ENCODE data around the gene GPR26.

GPR26 gene

GRCh38 chr10:123645615-123646014 is 20.5 kb upstream of the GPR26 start:
- DNase-seq = no peak

GRCh38 chr10:123648595-123648994 is 17.6 kb upstream of the GPR26 start:
- DNase-seq = no peak

DNA sequence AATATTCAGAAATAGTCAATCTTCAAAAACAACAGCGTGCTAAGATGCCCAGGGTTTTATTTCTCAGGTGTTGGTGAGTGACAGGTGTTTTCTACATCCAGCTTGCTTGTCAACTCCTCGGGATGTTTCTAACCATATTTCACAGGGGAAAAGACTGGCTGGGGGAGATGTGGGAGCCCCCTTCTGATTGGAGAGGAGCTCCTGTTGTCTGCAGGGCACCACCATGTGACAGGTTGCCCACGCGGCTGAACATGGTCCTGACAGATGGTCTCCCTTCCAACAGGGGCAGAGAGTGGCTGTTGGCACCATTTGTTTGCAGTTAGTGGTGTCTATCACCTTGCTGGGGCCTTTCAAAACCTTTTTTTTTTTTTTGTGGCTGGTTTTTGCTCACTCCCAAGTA is 16.5 kb upstream of the GPR26 start:
- no peak for DNase-seq

GRCh38 chr10:123651421-123652047 is 14.6 kb upstream of the GPR26 start:
- no peak for DNase-seq

DNA sequence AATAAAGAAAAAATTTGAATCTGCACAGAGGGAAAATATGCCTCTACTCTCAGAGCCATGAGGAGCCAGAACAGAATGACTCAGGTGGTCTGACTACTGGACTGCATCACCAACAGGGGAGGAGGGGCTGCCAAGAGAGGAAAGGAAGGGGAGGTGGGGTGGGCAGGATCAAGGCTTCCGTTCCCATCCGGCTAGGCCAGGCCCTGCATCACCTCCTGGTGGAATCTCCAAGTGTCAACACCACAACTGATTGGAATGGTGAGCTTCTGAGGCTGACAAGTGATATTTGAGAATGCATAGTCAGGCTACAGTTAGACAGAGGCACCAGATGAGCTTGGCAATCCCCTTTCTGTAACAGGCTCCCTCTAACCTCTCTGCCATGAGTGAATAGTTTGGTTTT is 10.4 kb upstream of the GPR26 start:
- no peak for DNase-seq

- no peak for DNase-seq
These were observed 2.6 kb upstream of the GPR26 start for GRCh38 chr10:123663522-123663921.

DNA sequence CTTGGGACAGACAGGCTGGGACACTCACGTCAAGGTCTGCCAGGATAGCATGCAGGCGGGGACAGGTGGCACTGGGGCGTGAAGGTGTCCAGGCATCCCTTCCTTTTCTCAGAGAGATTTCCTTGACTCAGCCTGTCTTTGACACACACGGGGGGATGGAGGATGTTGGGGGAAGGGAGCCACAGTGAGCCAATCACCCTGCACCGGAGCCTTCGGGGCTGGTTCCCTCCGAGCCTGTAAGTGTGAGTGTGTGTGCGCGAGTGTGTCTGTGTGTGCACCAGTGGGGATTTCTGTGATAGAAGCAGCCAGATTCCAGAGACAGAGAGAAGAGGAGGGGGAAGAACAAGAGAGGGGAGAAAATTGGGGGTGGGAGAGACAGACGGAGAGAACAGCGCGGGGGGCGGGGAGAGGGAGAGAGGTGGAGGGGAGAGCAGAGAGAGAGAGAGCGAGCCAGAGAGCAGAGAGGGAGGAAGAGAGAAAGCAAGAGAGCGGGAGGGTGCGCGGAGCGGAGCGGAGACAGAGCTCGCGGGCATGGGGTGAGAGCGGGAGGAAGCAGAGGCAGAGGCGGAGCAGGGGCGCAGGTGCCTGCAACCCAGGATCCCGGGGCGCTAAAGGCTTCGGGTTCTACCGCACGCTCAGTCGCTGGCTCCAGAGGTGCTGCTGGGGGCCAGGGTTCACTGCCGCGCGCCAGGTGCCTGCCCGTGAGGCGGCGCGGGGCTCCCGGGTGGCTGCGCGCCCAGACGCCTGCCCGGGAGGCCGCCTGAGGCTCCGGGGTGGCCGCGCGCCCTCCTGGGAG is 466 bp upstream of the GPR26 start:
- DNase-seq = peak in 3 of 58 donors; percentile 4 to 23 (median 8)

DNA sequence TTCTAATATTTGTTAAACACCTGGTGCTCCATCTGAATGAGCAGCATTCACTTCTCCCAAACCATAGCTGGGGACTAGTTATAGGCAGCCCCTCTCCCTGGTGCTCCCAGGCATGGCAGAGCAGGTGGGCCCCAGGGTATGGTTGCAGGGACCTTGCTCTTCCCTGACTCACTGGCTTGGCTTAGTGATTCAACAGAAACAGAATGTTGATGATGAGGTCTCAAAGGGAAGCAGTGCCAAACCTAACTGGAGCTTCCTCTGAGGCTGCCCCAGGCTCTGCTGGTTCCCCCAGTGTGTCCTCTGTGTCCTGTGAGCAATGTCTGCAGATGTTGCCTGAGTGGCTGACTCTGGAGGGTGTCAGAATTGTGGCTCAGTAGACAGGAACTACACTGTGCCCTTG is 3.7 kb downstream of the GPR26 start:
- DNase-seq = no peak

GRCh38 chr10:123673198-123673597 is 7.0 kb downstream of the GPR26 start:
- no peak for DNase-seq

GRCh38 chr10:123674741-123675140 is 8.6 kb downstream of the GPR26 start:
- no peak for DNase-seq

DNA sequence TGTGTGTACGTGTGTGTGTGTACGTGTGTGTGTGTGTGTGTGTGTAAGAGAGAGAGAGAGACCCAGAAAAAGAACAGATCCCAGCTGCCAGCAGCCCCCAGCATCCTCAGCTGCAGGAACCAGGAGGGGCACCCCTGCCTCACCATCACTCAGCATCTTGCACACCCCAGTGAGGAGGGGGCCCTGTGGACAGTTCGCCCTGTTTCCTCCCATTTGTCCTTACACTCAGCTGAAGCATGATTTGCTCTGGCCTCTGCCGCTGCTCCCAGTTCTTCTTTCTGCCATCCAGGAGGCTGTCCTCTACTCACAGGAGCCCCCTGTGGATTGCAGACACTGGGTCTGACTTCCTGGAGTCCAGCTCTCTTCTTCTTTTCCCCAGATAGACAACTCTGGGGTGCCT is 9.7 kb downstream of the GPR26 start:
- DNase-seq = no peak

DNA sequence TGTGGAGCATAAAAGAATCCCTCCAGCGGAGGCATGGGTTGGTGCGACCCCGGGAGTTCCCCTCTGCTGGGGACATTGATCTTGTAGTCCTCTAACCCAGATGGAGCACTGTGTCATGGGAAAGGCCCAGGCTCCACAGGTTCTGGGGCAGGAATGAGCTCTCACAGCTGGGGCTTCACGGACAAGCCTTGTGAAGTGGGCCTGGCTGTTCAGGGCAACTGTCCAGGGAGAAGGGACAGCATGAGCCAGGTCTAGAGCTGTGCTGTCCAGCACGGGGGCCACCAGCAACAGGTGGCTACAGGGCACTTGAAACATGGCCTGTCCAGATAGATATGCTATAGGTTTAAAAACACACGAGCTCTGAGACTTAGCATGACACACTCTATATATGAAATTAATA is 11.4 kb downstream of the GPR26 start:
- DNase-seq = no peak

DNA sequence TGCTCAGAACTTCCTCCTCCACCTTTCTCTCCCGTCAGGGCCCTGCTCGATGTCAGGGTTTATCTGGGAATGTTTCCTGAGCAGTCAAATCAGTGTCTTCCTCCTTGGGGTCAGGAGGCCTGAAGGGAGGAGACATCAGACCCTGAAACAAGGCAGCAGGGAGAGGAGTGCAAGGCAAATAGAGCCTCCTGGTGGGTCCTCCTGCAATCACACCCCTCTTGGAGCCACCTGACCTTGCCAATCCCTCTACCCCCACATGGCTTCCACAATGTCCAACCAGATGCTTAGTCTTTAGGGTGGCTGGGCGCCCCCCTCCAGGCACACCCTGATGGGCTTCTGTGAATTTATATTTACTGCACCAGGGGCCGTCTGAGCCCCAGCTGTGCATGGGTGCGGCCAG is 12.2 kb downstream of the GPR26 start:
- no peak for DNase-seq

GRCh38 chr10:123681285-123681684 is 15.1 kb downstream of the GPR26 start:
- no peak for DNase-seq

GRCh38 chr10:123682477-123682876 is 16.3 kb downstream of the GPR26 start:
- no peak for DNase-seq

GRCh38 chr10:123683459-123683858 is 17.3 kb downstream of the GPR26 start:
- no peak for DNase-seq

- no peak for DNase-seq
These were observed 17.7 kb downstream of the GPR26 start for GRCh38 chr10:123683865-123684264.

DNA sequence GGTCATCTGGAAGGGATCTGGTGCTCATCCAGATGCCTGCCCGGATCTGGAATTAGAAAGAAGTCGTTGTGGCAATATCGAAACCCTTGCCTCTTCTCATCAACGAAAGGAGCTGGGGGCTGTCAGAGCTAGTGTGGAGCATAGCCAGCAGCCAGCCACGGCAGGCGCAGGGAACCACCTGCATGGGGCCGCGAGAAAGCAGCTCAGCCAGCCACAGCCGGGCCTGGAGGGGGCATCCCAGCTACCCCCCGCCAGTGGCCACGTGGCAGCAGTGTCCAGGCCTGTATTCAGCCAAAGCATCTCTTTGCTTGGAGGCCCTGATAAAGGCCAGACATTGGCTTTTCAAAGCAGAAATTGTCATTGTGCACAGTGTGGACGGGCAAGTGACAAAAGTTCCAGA is 19.1 kb downstream of the GPR26 start:
- no peak for DNase-seq

DNA sequence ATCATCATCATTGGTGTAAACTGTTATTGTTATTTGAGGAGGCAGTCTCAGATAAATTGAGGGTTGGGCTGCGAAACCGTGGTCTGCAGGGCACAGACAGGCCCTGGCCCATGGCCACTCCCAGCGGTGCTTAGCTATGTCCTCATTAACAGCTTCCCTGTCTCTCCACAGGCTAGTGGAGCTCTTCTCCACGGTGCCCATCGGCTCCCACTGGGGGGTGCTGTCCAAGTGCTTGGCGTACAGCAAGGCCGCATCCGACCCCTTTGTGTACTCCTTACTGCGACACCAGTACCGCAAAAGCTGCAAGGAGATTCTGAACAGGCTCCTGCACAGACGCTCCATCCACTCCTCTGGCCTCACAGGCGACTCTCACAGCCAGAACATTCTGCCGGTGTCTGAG is 21.6 kb downstream of the GPR26 start:
- no peak for DNase-seq

GRCh38 chr10:123689880-123690279 is 23.7 kb downstream of the GPR26 start:
- no peak for DNase-seq

DNA sequence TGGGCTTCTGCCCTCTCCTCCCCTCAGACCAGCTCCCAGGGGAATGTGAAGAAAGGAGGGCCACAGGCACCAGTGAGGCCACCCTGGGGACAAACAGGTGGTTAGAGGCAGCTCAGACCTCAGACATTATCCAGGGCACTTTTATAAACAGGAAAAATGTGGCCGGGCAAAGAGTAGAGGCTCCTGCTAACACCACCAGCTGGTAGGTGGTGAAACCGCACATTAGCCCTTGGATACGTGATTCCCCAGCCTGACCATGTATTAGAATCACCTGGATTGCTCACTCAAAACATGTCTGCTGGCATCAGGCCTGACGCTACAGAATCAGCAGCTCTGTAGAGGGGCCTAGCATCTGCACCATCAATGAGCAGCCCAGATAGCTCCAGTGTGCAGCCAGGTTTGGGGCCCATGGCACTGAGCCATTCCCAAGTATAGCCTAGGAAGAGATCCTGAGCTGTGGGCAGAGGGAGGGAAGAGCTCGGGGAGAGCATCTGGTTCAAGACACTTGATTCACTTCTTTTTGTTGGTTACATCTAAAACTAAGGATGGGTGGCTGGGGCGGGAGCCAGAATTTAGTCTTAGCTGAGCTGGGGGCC is 37.1 kb downstream of the GPR26 start:
- no peak for DNase-seq

- no peak for DNase-seq
These were observed 37.9 kb downstream of the GPR26 start for GRCh38 chr10:123704076-123704475.

GRCh38 chr10:123704812-123705211 is 38.7 kb downstream of the GPR26 start:
- DNase-seq = no peak

Measured in anterior cingulate cortex (tissue), 58 donors.